NCI-H2196 (cell line): ENCODE data around the gene GPATCH4.
"Not testable (repeated sequence)": the region's sequence is repeated elsewhere in the genome, so short reads cannot be mapped to it uniquely, and the experiment has no call there.

Experiments used
- DNase-seq: peaks from one replicate; lab custom pipeline; 2025; ENCODE audit not compliant: unreplicated experiment; lab: John Stamatoyannopoulos, UW

Gene GPATCH4

GRCh38 chr1:156601122-156601830, at the start of gene GPATCH4:
GPATCH4 (minus strand) TSS chr1:156601479.
- peak; percentile 85 for DNase-seq

GRCh38 chr1:156648951-156649350, 47.7 kb upstream of the GPATCH4 start:
- DNase-seq: no peak

- no peak for DNase-seq
Observed at GRCh38 chr1:156648496-156648895, 47.2 kb upstream of the GPATCH4 start.

GRCh38 chr1:156647351-156647750, 46.1 kb upstream of the GPATCH4 start:
- DNase-seq: no peak

GRCh38 chr1:156646738-156647211, 45.5 kb upstream of the GPATCH4 start:
- DNase-seq: no peak

GRCh38 chr1:156645666-156646065, 44.4 kb upstream of the GPATCH4 start:
- DNase-seq: no peak

- DNase-seq: no peak
Observed at GRCh38 chr1:156645056-156645455, 43.8 kb upstream of the GPATCH4 start.

- no peak for DNase-seq
Observed at GRCh38 chr1:156644640-156645039, 43.4 kb upstream of the GPATCH4 start.

- DNase-seq: no peak
Observed at GRCh38 chr1:156644146-156644545, 42.9 kb upstream of the GPATCH4 start.

- DNase-seq: no peak
Observed at GRCh38 chr1:156643778-156644092, 42.5 kb upstream of the GPATCH4 start.

- DNase-seq: no peak
Observed at GRCh38 chr1:156643049-156643777, 41.9 kb upstream of the GPATCH4 start.

GRCh38 chr1:156642265-156643048, 41.2 kb upstream of the GPATCH4 start:
- no peak for DNase-seq

GRCh38 chr1:156641761-156642264, 40.5 kb upstream of the GPATCH4 start, which contains the start of gene BCAN:
BCAN (plus strand) TSS chr1:156642117; CDS start chr1:156646055, 3,938 bp downstream.
- no peak for DNase-seq

GRCh38 chr1:156640842-156641706, 39.8 kb upstream of the GPATCH4 start:
- no peak for DNase-seq

- peak; percentile 77 for DNase-seq
Observed at GRCh38 chr1:156639601-156640101, 38.4 kb upstream of the GPATCH4 start.

GRCh38 chr1:156638189-156638985, 37.1 kb upstream of the GPATCH4 start:
- no peak for DNase-seq

- DNase-seq: no peak
Observed at GRCh38 chr1:156632355-156632754, 31.1 kb upstream of the GPATCH4 start.

- not testable (repeated sequence) for DNase-seq
Observed at GRCh38 chr1:156631152-156631551, 29.9 kb upstream of the GPATCH4 start.

GRCh38 chr1:156629823-156630449, 28.7 kb upstream of the GPATCH4 start:
- DNase-seq: peak; percentile 40
